Activated naive CD8-positive, alpha-beta T cell (primary cell): ENCODE results near the gene GAL3ST3.
"Not testable (repeated sequence)": the region's sequence is repeated elsewhere in the genome, so short reads cannot be mapped to it uniquely, and the experiment has no call there.

Source experiments
- H3K27ac Mint-ChIP-seq: one replicate; pipeline ENCODE4 v1.8.0; 2021; ENCODE audit warnings: mixed read lengths
- H3K27me3 Mint-ChIP-seq: one replicate; pipeline ENCODE4 v1.8.0; 2021; ENCODE audit warnings: mixed read lengths
- H3K36me3 Mint-ChIP-seq: one replicate; pipeline ENCODE4 v1.8.0; 2021; ENCODE audit warnings: mixed read lengths
- H3K4me1 Mint-ChIP-seq: one replicate; pipeline ENCODE4 v1.8.0; 2021; ENCODE audit warnings: low read depth, mixed read lengths
- H3K4me3 Mint-ChIP-seq: one replicate; pipeline ENCODE4 v1.8.0; 2021; ENCODE audit warnings: mild to moderate bottlenecking, mixed read lengths
- H3K9me3 Mint-ChIP-seq: one replicate; pipeline ENCODE4 v1.8.0; 2021; ENCODE audit warnings: low read depth, mixed read lengths

Gene GAL3ST3, protein sequence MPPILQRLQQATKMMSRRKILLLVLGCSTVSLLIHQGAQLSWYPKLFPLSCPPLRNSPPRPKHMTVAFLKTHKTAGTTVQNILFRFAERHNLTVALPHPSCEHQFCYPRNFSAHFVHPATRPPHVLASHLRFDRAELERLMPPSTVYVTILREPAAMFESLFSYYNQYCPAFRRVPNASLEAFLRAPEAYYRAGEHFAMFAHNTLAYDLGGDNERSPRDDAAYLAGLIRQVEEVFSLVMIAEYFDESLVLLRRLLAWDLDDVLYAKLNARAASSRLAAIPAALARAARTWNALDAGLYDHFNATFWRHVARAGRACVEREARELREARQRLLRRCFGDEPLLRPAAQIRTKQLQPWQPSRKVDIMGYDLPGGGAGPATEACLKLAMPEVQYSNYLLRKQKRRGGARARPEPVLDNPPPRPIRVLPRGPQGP

DNA sequence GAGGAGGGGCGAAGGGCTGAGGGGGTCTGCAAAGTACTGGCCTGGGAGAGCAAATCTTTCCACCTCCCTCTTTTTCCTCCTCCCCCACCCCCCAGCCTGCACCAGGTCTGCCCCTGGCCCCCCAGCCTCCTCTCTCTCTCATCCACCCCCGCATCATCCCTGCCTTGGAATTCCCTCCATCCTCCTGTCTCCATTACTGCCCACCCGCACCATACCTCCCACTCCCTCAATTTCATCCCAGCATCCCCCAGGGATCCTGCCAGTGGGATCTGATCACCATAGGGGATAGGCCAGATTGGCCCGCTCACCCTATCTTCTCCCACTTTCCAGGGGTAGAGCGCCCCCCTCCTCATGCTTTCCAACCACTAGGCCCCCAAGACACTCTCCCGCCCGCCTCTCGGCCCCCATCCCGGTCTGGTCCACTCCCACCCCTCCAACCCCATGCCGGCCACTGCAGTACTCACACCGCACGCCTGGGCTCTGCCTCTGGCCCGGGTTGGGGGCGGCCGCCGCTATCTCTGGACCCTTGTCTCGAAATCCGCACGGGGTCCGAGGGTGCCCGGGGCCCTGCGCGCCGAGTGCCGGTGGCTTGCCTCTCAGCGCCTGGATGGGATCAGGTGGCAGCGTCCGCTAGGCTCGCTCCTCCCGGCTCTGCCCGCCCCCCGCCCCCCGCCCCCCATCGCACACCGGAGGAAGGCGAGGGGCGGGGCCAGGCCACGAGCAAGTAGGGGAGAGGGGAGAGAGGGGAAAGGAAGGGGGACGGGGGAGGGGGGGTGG lies at the start of gene GAL3ST3:
TSS of gene GAL3ST3 (minus strand) at position 615 of the 777 bp plus-strand sequence. CDS start 3,746 bp downstream, outside the sequence.
- peaks cover 2% of the 10 kb centered on the region for H3K27me3 Mint-ChIP-seq
- H3K4me3 Mint-ChIP-seq = peak within 1 kb of the TSS; percentile 32
- peak within 1 kb of the TSS; percentile 68 for H3K27ac Mint-ChIP-seq
- H3K36me3 Mint-ChIP-seq = peaks cover 7% of the 10 kb centered on the region
- peaks cover 37% of the 10 kb centered on the region for H3K4me1 Mint-ChIP-seq
- H3K9me3 Mint-ChIP-seq = no peaks in the 10 kb centered on the region

DNA sequence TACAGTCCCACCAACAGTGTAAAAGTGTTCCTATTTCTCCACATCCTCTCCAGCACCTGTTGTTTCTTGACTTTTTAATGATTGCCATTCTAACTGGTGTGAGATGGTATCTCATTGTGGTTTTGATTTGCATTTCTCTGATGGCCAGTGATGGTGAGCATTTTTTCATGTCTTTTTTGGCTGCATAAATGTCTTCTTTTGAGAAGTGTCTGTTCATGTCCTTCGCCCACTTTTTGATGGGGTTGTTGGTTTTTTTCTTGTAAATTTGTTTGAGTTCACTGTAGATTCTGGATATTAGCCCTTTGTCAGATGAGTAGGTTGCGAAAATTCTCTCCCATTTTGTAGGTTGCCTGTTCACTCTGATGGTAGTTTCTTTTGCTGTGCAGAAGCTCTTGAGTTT lies 43.2 kb upstream of the GAL3ST3 start:
- H3K27me3 Mint-ChIP-seq, H3K36me3 Mint-ChIP-seq, H3K27ac Mint-ChIP-seq, H3K9me3 Mint-ChIP-seq, H3K4me3 Mint-ChIP-seq: not testable (repeated sequence)
- H3K4me1 Mint-ChIP-seq = peaks cover 41% of the 10 kb centered on the region

DNA sequence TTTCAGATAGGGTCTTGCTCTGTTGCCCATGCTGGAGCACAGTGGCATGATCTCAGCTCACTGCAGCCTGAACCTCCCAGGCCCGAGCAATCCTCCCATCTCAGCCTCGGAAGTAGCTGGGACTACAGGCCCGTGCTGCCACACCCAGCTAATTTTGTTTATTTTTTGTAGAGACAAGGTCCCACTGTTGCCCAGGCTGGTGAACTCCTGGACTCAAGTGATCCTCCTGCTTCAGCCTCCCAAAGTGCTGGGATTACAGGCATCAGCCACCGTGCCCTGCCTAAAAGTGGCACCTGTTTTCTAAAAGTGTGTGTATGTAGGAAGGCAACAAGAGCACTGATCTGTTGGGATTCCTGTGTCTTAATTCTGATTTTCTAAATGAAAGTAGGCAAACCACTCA lies 41.3 kb upstream of the GAL3ST3 start:
- Mint-ChIP-seq H3K27ac (no peak overlapping the region), H3K4me1 (peaks cover 49% of the 10 kb centered on the region)

DNA sequence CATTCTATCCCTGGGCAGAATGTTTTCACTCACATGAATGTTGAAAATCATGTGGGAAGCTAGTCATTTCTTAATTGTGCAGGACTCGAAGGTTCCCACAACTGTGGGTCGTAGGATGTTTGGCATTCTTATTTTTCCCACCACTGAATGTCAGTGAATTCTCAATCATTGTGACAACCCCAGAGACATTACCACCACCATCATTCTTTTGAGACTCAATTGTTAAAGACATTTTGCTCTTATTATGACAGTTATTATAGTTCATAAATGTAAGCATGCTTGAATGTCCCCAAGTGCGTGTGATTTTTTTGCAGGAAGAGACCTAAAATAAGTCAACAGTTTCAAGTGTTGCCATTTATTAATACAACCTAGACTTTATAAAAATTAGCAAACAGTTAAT lies 40.1 kb upstream of the GAL3ST3 start:
- Mint-ChIP-seq H3K9me3 (no peaks in the 10 kb centered on the region), H3K4me3 (no peak overlapping the region), H3K27me3 (no peaks in the 10 kb centered on the region), H3K4me1 (peaks cover 61% of the 10 kb centered on the region), H3K27ac (peak overlapping the region; percentile 30), H3K36me3 (no peaks in the 10 kb centered on the region)

More for the DNA sequence above, 41.3 kb upstream of the GAL3ST3 start:
- Mint-ChIP-seq H3K27me3 (no peaks in the 10 kb centered on the region), H3K36me3 (no peaks in the 10 kb centered on the region), H3K4me3 (no peak overlapping the region), H3K9me3 (no peaks in the 10 kb centered on the region)

DNA sequence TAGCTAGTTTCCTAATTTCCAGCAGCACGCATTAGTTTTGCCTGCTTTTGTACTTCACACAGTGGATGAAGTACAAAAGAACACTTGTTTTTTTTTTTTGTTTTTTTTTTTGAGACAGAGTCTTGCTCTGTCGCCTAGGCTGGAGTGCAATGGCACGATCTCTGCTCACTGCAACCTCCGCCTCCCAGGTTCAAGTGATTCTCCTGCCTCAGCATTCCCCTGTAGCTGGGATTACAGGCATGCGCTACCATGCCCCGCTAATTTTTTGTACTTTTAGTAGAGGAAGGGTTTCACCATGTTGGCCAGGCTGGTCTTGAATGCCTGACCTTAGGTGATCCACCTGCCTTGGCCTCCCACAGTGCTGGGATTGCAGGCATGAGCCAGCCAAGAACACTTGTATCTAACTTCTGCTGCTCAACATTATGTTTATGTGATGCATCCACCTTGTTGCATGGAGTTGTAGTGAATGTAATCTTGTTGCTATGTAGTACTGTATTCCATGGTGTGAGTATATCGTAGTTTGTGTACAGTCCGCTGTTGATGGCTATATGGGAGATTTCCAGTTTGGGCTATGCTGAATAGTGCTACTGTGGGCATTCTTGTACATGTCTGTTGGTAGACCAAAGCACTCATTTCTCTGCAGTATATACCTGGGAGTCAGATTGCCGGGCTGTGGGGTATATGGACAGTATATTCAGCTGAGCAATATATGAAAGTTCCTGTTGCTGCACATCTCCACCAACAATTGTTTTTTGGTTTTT lies 38.4 kb upstream of the GAL3ST3 start:
- peak overlapping the region; percentile 63 for H3K4me3 Mint-ChIP-seq
- H3K36me3 Mint-ChIP-seq = no peaks in the 10 kb centered on the region
- H3K27me3 Mint-ChIP-seq = no peaks in the 10 kb centered on the region
- no peaks in the 10 kb centered on the region for H3K9me3 Mint-ChIP-seq
- peaks cover 74% of the 10 kb centered on the region for H3K4me1 Mint-ChIP-seq
- peak overlapping the region; percentile 89 for H3K27ac Mint-ChIP-seq

DNA sequence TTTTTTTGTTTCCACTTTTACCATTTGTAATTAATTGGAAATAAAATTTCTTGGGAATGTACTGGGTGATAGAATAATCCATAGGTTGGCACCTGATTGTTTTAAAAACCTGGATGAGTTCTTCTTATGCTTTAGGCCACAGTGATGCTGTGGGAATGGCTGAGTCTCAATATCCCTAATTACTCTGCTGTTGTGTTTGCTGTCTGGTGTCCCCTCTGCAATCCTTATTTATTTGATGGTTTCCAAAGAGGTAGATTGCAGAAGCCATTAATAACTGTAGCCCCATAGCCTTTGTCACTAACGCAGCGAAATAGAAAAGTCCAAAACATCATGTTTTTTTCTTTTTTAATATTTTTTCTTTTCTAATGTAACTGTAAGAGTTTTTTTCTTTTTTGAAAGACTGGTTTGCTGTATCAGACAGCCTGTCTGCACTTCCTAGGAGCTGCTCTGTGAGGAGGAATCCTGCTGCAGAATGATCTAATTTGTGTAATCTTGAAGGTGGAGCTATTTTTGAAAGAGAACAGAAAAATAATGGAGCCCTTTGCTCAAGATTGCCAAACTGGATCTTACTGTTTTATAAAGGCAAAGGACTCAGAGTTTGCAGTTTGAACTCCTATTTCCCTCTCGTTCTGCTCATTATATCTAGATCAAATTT lies 36.0 kb upstream of the GAL3ST3 start:
- peaks cover 86% of the 10 kb centered on the region for H3K4me1 Mint-ChIP-seq
- H3K4me3 Mint-ChIP-seq = peak overlapping the region; percentile 5
- H3K27me3 Mint-ChIP-seq = no peaks in the 10 kb centered on the region
- no peaks in the 10 kb centered on the region for H3K36me3 Mint-ChIP-seq
- peak overlapping the region; percentile 96 for H3K27ac Mint-ChIP-seq
- H3K9me3 Mint-ChIP-seq = no peaks in the 10 kb centered on the region

DNA sequence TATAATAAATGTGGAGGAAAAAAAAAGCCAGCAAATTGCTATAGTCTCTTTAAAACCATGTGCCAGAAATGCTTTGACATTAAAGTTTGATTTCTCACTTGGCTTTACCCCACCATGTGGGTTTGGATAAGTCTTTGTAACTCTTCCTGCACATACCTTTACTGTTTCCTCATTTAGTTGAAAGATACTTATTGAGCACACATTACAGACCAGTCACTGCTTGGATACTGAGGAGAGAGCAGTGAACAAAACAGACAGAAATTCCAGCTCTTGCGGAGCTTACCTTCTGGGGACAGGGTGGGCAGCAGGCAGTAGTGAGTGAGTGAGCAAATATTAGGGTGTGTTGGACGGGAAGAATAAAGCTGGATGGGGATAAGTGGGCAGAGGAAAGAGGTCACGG lies 34.8 kb upstream of the GAL3ST3 start:
- H3K9me3 Mint-ChIP-seq = no peaks in the 10 kb centered on the region
- no peaks in the 10 kb centered on the region for H3K36me3 Mint-ChIP-seq
- peak overlapping the region; percentile 30 for H3K4me3 Mint-ChIP-seq
- H3K27me3 Mint-ChIP-seq = no peaks in the 10 kb centered on the region
- peaks cover 88% of the 10 kb centered on the region for H3K4me1 Mint-ChIP-seq
- peak overlapping the region; percentile 96 for H3K27ac Mint-ChIP-seq

DNA sequence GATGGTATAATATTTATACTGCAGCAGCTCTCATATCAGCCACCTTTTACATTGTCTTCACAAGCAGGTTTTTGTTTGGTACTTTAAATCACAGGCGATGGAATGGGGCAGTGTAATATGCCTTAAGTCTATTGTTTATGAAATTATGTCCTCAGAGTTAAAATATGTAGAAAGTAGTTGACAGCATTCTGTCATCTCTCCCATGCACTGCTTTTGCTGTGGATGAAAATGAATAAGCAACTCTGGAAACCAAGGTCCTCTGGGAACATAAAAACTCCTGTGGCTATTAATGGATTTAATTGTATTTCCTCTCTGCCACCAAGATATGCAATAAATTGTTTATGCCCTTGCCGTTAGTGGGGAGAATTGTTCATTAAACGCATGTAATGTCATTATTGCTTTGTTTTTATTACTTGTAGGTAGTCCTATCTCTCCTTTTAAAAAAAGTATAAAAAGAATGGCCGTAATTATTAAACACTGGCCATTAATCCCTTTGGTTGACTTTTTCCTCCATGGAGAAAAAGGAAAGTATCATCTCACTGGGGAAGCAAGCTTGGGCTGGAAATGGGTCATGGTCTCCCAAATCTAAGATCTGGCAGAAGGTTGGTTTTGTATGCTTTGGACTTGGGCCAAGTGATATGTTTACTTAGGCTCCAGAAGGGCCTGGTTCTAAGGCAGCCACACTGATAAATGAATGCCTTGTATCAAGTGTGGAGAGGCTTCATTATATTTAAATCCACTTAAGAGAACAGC lies 34.2 kb upstream of the GAL3ST3 start:
- no peaks in the 10 kb centered on the region for H3K27me3 Mint-ChIP-seq
- peak overlapping the region; percentile 96 for H3K27ac Mint-ChIP-seq
- H3K4me3 Mint-ChIP-seq = peak overlapping the region; percentile 30
- peaks cover 89% of the 10 kb centered on the region for H3K4me1 Mint-ChIP-seq
- no peaks in the 10 kb centered on the region for H3K9me3 Mint-ChIP-seq
- no peaks in the 10 kb centered on the region for H3K36me3 Mint-ChIP-seq

DNA sequence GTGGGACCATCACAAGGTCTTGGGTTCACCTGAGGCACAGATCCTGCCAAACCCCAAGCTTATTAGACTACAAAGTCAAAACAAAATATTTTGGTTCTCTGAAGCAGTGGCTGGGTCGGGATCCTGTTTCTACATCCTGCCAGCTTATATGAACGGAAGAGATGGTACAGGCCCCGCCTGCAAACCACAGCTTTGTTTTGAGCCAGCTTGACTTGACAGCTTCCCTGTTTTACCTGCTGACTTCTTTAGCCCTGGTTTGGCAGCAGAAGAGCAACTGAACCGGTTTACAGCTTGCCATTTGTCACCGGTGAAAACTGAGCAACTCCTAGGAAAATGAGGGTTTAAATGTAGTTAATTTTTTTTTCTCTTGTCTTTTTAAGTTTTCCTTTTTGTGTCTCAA lies 32.5 kb upstream of the GAL3ST3 start:
- Mint-ChIP-seq H3K27me3 (no peaks in the 10 kb centered on the region), H3K27ac (peak overlapping the region; percentile 96), H3K4me3 (peak overlapping the region; percentile 84), H3K9me3 (no peaks in the 10 kb centered on the region), H3K4me1 (peaks cover 87% of the 10 kb centered on the region), H3K36me3 (peaks cover 4% of the 10 kb centered on the region)

DNA sequence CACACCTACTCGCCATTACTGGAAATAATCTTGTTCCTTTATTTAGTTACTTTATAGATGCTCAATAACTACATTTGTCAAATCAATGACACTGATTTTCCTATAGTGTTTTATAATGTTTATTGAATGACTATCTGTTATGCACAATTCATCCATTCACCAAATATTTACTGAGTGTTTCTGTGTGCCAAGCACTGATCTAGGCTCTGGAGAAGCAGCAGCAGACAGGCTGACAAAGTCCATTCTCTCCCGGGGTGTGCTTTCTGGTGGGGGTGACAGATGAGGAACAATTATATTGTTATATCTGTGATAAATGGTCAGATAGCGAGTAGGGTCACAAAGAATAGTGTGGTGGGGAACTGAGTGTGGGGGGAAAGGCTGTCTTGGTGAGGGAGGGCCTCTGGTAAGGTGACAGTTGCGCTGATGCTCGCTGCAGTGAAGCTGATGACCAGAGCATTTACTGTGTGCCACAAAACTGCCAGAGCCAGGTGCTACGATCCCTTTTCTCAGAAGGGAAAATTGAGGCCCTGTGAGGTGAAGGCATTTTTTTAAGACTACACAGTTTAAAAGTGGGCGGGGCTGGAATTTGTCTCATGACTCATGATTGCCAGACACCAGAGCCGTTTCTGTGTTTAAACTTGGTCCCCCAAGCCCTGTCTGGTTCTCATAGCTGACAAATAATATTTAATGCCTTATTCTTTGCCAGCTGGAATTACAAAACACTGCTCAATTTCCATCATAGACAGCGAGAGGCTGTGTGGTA lies 31.3 kb upstream of the GAL3ST3 start:
- Mint-ChIP-seq H3K36me3 (peaks cover 4% of the 10 kb centered on the region), H3K4me1 (peaks cover 90% of the 10 kb centered on the region), H3K9me3 (no peaks in the 10 kb centered on the region), H3K27ac (peak overlapping the region; percentile 96), H3K27me3 (no peaks in the 10 kb centered on the region), H3K4me3 (peak overlapping the region; percentile 84)

DNA sequence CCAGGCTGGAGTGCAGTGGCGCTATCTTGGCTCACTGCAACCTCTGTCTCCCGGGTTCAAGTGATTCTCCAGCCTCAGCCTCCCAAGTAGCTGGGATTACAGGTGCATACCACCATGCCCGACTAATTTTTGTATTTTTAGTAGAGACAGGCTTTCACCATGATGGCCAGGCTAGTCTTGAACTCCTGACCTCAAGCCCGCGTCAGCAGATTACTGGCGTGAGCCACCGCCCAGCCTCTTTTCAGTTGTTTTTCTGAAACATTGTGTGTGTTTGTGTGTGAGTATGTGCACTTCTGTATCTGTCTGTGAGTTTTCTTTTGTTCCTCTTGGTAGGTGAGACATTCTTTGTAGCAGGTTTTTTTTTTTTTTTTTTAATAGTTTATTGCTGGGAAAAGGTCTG lies 30.0 kb upstream of the GAL3ST3 start:
- not testable (repeated sequence) for H3K27me3 Mint-ChIP-seq, H3K9me3 Mint-ChIP-seq, H3K36me3 Mint-ChIP-seq
- peak overlapping the region; percentile 96 for H3K27ac Mint-ChIP-seq
- H3K4me3 Mint-ChIP-seq = peak overlapping the region; percentile 24
- H3K4me1 Mint-ChIP-seq = peaks cover 87% of the 10 kb centered on the region

DNA sequence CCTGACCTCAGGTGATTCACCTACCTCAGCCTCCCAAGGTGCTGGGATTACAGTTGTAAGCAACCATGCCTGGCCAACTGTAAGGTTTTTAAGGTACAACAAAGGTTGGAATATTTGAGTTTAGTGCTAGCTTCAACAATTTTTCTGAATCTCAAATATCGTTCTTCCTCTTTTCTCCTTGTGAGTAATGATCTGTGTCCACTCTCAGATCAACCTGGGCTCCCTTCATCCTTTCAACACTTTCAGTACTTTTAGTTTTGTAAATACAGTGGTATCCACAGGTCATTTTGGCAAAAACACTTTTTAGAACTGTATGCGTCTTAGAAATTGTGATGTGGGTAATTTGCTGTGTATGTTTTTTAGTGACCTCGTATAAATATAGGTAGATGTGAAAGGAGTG lies 29.0 kb upstream of the GAL3ST3 start:
- Mint-ChIP-seq H3K27me3 (no peaks in the 10 kb centered on the region), H3K4me3 (no peak overlapping the region), H3K4me1 (peaks cover 86% of the 10 kb centered on the region), H3K36me3 (peaks cover 7% of the 10 kb centered on the region), H3K27ac (peak overlapping the region; percentile 96), H3K9me3 (no peaks in the 10 kb centered on the region)

DNA sequence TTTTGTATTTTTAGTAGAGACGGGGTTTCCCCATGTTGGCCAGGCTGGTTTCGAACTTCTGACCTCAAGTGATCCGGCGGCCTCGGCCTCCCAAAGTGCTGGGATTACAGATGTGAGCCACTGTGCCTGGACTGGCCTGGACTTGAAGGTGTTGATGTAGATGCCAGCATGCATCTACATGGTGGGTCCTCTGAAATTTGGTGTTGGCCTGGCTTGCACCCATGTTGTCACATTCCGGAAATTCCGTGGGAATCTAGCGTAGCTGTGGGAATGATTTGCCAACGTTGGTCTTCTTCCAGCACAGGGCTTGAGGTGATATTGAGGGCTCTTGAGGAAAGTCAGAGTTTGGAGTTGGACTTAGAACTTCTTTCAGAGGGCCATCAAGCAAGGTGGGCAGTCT lies 27.6 kb upstream of the GAL3ST3 start:
- Mint-ChIP-seq H3K9me3 (no peaks in the 10 kb centered on the region), H3K27me3 (no peaks in the 10 kb centered on the region), H3K27ac (no peak overlapping the region), H3K4me1 (peaks cover 90% of the 10 kb centered on the region), H3K36me3 (peaks cover 7% of the 10 kb centered on the region), H3K4me3 (no peak overlapping the region)
